ENCODE results near the gene TUBGCP2. TPM values are rescaled to one million over a fixed set of nuclear protein-coding genes. Genes with fewer than 3 reads are reported as not detected.

TUBGCP2 gene
- total RNA-seq, 1 donor = 66.9 TPM

DNA sequence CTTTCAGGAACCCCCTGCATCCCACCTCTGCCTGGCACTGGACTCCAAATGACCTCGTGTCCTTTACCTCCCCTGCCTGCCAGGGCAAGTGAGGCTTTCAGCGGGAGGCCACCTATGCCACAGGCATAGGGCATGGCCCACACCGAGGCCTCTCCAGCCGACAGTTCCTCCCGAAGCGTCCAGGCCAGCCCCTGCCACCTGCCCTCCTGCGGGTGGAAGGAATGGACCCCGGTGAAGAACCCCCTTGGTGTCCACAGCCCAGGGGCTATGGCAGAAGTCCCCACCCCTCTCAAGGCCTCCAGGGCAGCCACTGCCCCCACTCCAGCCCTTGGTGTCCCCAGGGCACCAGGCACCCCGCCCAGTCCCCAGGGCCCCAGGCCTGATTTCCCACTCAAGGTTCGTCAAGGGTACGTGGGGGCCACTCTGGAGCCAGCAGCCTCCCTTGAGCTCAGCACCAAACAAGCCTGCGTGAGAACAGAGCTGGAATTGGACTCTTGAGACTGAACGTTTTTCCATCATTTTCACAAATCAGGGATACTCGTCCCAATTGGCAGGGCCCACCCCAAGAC, 46.1 kb upstream of the TUBGCP2 start:
- no peak for DNase-seq (ENCODE audit: low read depth)
- TF ChIP-seq, protein P1, sequence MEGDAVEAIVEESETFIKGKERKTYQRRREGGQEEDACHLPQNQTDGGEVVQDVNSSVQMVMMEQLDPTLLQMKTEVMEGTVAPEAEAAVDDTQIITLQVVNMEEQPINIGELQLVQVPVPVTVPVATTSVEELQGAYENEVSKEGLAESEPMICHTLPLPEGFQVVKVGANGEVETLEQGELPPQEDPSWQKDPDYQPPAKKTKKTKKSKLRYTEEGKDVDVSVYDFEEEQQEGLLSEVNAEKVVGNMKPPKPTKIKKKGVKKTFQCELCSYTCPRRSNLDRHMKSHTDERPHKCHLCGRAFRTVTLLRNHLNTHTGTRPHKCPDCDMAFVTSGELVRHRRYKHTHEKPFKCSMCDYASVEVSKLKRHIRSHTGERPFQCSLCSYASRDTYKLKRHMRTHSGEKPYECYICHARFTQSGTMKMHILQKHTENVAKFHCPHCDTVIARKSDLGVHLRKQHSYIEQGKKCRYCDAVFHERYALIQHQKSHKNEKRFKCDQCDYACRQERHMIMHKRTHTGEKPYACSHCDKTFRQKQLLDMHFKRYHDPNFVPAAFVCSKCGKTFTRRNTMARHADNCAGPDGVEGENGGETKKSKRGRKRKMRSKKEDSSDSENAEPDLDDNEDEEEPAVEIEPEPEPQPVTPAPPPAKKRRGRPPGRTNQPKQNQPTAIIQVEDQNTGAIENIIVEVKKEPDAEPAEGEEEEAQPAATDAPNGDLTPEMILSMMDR (IDR thresholded peaks at IDR 0.05; ENCODE audit: insufficient read depth, low read depth, low read length) = no peak
- no peak overlapping the region for H3K4me3 ChIP-seq (ENCODE audit: low read depth, low read length)

DNA sequence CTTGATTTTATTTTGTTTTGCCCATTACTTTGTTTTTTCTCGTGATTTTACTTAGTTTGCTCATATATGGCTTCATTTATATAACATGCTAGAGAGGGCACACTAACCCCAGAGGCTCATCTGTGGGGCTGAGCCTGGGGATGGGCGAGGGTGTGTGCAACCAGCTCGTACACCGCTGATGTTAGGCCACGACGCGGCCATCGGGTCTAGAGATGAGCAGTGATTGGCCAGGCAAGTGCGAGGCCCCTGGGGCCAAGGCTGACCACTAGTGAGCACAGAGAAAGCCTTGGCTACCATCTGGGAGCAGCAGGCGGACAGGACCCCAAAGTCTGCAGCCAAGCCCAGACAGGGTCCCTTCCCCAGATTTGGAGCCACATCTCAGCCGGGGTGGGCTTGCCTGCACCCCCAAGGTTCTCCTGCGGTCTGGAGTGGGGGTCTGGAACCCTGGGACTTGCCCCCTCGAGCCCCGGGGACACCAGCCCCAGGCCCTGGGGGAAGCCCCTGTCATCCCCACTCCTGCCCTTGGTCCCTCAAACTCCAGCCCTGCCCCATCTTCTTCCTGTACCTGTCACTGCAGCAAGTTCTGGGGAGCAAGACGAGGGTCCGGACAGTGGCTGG, 45.4 kb upstream of the TUBGCP2 start:
- TF ChIP-seq, protein P1 (IDR thresholded peaks at IDR 0.05; ENCODE audit: insufficient read depth, low read depth, low read length) = no peak
- no peak for DNase-seq (ENCODE audit: low read depth)
- H3K4me3 ChIP-seq (ENCODE audit: low read depth, low read length) = no peak overlapping the region

DNA sequence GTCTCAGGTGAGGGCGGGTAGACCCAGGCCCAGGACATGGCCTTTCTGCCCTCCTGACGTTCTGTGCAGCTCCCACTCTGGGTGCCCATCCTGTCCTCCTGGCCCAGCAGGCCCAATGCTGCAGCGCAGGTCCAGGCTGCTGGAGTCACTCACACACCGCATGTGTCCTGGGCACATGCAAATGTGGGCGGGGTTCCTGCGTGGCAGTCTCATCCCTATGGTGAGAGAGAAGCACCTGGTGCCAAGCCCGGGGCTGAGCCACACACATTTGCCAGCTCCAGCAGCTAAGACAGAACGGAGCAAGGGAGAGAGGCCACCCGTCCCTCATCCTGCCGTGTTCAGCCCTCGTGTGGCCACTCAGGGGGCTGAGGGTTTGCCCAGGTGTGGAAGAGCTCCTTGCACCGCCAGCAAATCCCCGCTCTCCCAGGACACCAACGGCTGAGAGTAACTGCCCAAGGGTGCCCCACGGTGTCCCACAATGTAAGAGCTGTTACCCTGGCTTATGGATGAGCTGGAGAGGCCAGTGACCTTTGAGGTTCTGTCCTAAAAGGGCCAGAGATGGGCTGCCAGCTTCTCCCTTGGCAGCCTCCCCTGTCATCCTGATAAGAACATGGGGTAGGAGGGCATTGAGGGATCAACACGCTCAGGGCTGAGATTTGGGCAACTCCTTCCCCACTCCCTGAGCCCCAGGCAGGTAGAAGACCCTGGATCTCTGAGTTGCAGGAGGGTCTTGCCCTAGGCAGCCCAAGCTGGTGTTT, 44.7 kb upstream of the TUBGCP2 start:
- TF ChIP-seq, protein P1 (IDR thresholded peaks at IDR 0.05; ENCODE audit: insufficient read depth, low read depth, low read length) = no peak
- DNase-seq (ENCODE audit: low read depth) = no peak

DNA sequence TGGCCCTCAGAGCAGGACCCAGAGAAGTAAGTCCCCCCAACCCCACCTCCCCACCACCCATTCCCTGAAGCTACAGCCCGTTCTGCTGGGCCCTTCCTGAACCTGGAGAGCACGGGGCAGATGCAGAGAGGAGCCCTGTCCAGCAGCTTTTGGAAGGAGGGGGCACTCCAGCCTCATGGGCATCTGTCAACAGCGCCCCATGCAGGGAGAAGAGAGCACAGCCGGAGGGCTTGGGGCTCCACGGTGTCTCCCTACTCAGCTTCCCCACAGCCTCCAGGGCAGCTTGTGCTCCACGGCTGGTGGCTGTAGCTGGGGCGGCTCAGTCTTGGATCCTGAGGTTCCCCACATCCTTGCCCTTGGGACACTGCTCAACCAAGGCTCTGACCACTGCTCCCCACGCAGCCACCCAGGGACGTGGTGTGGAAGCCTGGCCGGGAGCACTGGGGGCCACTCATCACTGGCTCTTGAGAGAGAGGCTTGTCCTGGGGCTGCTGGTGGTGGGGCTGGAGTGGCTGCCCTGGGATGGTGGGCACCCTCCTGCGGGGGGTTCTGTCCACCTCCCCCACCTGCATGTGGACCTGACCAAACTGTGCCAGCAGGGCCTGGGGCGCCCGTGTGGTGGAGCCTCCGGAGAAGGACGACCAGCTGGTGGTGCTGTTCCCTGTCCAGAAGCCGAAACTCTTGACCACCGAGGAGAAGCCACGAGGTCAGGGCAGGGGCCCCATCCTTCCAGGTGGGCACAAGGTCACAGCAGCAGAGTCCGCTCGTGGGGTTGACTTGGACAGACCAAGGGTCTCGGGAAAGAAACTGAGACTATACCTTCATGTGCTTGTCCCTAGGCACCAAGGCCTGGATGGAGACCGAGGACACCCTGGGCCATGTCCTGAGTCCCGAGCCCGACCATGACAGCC, 43.0 kb upstream of the TUBGCP2 start:
- TF ChIP-seq, protein P1 (IDR thresholded peaks at IDR 0.05; ENCODE audit: insufficient read depth, low read depth, low read length) = no peak
- DNase-seq (ENCODE audit: low read depth) = no peak
- H3K4me3 ChIP-seq (ENCODE audit: low read depth, low read length) = no peak overlapping the region

More for the DNA sequence above, 44.7 kb upstream of the TUBGCP2 start:
- no peak overlapping the region for H3K4me3 ChIP-seq (ENCODE audit: low read depth, low read length)

DNA sequence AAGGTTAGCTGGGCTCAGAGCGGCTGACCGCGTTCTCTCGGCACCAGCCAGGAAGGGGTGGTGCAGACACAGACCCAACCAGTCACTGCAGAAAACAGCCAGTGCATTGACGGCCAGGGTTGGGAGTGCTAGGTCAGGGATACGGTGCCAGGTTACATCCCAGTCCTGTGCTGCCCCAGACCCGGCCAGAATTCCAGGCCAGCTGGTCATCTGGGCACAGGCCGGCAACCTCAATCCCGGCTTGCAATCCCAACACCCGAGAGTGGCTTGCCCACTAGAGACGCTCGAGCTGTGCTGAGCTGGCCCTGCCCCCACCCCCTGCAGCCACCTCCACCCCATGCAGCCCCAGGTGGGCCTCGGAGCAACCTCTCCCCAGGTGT, 42.3 kb upstream of the TUBGCP2 start:
- TF ChIP-seq, protein P1 (IDR thresholded peaks at IDR 0.05; ENCODE audit: insufficient read depth, low read depth, low read length) = no peak
- no peak overlapping the region for H3K4me3 ChIP-seq (ENCODE audit: low read depth, low read length)
- no peak for DNase-seq (ENCODE audit: low read depth)

DNA sequence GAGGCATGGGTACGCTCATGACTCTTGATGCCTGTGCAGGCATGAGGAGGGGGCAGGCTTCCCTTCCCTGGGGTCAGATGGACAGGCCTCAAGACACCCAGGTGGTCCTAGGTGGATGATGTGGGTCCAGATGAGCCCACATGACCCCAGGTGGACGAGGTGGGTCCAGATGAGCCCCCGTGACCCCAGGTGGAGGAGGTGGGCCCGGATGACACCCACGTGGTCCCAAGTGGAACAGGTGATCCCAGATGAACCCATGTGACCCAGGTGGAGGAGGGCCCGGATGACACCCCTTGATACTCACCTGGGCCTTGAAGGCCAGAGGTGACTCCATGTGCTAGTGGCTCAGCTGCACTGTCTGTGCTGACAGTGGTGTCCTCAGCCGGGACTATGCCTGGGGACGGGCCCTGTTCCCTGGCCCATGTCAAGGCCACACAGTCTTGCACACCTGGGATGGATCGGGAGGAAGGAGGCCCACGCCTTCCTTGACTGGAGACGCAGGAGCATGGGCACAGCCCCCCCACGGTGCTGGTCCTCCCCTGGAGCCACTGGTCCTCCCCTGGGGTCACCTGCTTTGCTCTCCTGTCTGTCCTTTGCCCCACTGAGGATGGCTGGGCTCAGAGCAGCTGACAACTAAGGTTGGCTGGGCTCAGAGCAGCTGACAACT, 41.7 kb upstream of the TUBGCP2 start:
- TF ChIP-seq, protein P1 (IDR thresholded peaks at IDR 0.05; ENCODE audit: insufficient read depth, low read depth, low read length) = no peak
- DNase-seq (ENCODE audit: low read depth) = no peak
- H3K4me3 ChIP-seq (ENCODE audit: low read depth, low read length) = no peak overlapping the region
